G401.6 (cell line): ENCODE data around the gene ZFP82.

ENCODE experiments used
- FAIRE-seq: peaks from 2 replicates; lab custom pipeline; 2012; peaks lifted over from hg19 to GRCh38; lab: Jason Lieb, UNC

Gene ZFP82

GRCh38 chr19:36371886-36372285, 46.6 kb downstream of the ZFP82 start:
- FAIRE-seq: no peak

- no peak for FAIRE-seq
Measured at GRCh38 chr19:36363845-36364244, 54.6 kb downstream of the ZFP82 start.
